Measurements from ENCODE around the gene ARNT2.
A peak's percentile ranks its signal among the peaks of the same experiment; 100 is the strongest.

Gene ARNT2

GRCh38 chr15:80579611-80580010 is 175.4 kb downstream of the ARNT2 start:
- no peak for TF ChIP-seq GATA1 (IDR thresholded peaks at IDR 0.05; ENCODE audit: low read depth, low read length)
- no peak for TF ChIP-seq POLR2A (IDR thresholded peaks at IDR 0.05; ENCODE audit: low read length)
- DNase-seq, result no peak

DNA sequence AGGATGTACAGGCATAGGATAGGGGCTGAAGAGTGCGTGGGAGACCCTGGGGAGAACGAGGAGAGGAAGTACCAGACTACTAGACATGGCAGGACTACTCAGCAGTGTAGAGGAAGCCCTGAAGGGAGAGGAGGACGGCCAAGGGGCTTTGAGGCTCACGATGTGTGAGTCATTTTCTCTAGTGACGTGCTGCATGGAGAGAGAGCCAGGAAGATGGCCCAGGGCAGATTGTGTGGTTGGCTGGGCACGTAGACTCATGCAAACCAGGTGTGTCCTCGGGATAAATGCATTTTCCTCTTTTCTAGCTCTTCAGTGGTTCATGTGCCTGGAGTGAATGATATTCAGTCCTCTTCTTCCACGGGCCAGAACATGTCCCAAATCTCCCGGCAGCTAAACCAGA is 175.9 kb downstream of the ARNT2 start:
- TF ChIP-seq POLR2A (IDR thresholded peaks at IDR 0.05; ENCODE audit: low read length), result no peak

DNA sequence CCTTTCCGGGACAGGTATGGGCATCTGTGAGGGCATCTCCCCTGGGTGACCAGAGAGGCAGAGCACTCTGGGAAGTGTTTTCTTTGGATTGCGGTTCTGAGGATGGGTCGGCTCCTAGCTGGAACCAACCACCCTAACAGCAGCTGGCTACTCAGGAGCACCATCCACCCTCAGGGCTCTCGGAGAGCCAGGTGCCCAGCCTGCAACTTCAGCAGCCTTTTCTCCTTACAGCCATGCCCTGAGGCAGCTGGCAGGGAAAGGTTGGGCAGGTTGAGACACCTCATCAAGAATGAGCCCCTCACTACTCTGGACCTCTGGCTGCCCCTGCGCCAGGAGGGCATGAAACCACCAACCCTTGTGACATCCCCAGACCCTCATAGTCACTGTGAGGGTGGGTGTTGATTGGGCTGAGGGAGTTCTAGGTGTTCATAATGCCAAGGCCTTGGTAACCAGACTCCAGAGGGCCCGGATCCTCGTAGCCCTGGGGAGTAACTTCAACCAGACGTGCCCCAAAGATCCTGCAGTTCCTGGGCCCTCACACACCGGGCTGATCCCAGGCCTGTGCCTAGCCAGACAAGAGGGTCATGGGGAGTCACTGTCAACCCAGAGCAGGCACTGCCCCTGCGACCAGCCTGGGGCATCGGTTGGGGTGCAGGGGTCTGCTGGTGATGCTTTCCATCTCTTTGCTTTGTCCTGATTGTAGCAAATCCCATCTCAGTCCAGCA is 176.5 kb downstream of the ARNT2 start:
- no peak for DNase-seq
- TF ChIP-seq POLR2A (IDR thresholded peaks at IDR 0.05; ENCODE audit: low read length), result no peak

More for the DNA sequence above, 175.9 kb downstream of the ARNT2 start:
- DNase-seq, result no peak

- DNase-seq, result no peak
- TF ChIP-seq POLR2A (IDR thresholded peaks at IDR 0.05; ENCODE audit: low read length), result no peak
- TF ChIP-seq GATA1 (IDR thresholded peaks at IDR 0.05; ENCODE audit: low read depth, low read length), result no peak
Measured at GRCh38 chr15:80581976-80582375, 177.8 kb downstream of the ARNT2 start.

DNA sequence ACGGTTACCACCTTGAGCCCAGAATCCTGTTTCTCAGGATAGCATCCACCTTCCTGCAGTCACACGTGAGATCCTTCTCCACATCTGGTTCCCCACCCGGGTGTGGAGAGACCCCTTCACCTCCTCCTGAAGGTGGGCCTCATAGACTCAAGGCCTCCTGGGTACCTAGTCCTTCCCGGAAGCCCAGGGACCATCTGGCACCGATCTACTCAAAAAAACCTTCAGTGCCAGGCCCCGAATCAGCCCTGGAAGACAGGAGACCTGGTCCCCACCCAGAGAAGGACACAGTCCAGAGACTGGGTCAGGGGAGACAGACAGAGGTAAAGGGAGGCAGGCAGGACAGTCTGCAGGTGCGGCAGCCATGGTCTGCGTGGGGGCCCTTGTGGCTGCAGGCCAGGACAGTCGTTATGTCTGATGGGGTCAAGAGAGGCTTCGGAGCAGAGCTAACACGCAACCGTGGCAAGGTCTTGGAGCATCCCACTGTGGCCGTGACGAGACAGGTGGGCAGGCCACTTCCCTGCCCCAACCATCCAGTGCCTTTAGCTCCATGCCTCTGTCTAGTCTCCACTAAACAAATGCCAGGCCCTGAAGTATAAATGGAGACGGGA is 178.7 kb downstream of the ARNT2 start:
- TF ChIP-seq GATA1 (IDR thresholded peaks at IDR 0.05; ENCODE audit: low read depth, low read length) (no peak), POLR2A (IDR thresholded peaks at IDR 0.05; ENCODE audit: low read length) (no peak)
- no peak for DNase-seq

DNA sequence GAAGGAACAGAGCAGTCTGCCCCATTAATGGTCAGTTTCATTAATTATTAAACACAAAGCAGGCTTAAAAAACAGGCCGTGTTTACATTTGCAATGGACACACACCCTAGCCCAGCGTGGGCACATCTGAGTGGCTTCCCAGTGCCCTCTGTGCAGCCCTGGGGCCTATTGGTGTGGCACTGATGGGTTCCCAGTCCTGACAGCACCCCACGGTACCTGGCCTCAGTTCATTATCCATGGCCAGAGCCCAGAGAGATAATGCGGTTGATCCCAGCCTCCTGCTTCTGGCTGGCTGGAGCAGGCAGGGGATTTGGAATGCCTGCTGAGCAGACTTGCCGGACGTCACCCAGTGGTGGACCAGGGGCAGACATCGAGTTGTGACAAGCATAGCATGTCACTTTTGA is 180.4 kb downstream of the ARNT2 start:
- DNase-seq, result no peak
- TF ChIP-seq GATA1 (IDR thresholded peaks at IDR 0.05; ENCODE audit: low read depth, low read length) (no peak), POLR2A (IDR thresholded peaks at IDR 0.05; ENCODE audit: low read length) (no peak)

- DNase-seq, result no peak
- TF ChIP-seq GATA1 (IDR thresholded peaks at IDR 0.05; ENCODE audit: low read depth, low read length) (no peak), POLR2A (IDR thresholded peaks at IDR 0.05; ENCODE audit: low read length) (no peak)
Measured at GRCh38 chr15:80584973-80585525, 180.9 kb downstream of the ARNT2 start.

DNA sequence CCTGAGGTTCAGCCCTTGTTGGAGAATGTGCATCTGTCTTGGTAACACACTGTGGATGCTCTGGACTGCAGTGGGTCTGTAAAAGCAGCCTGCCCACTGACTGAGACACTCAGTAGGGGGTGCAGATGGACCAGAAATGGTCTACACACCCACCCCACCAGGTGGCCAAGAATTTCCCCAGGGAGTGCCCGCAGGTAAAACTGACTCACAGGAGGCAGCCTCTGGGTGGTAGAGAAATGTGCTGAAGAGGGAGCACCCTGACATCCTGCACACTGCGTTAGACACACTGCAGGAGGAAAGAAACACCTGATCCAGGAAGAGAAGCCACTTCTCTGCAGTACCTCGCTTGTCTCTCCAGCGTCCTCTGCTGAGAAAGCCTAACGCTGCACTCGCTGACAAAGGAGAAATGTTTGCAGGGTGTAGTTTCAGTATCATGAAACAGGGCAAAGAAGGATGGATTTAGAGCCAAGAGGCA is 181.4 kb downstream of the ARNT2 start:
- TF ChIP-seq POLR2A (IDR thresholded peaks at IDR 0.05; ENCODE audit: low read length), result no peak
- no peak for TF ChIP-seq GATA1 (IDR thresholded peaks at IDR 0.05; ENCODE audit: low read depth, low read length)
- DNase-seq, result no peak

GRCh38 chr15:80586161-80586560 is 182.0 kb downstream of the ARNT2 start:
- no peak for DNase-seq

DNA sequence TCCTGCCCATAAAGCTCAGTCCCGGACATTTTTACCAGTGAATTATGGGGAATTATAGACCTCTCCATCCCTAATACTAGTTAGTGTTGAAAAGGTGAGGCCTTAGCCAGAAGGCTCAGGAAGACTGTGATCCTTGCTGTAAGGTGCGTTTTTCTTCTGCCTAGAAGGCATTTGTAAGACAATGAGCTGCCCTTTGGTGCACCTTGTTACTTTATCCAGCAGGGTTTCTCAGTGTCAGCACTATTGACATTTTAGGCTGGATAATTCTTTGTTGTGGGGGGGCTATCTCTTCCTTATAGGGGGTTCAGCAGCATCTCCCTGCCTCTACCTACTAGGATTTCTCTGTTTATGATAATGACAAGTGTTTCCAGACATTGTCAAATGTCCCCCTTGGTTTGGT is 182.8 kb downstream of the ARNT2 start:
- TF ChIP-seq POLR2A (IDR thresholded peaks at IDR 0.05; ENCODE audit: low read length), result no peak
- no peak for TF ChIP-seq GATA1 (IDR thresholded peaks at IDR 0.05; ENCODE audit: low read depth, low read length)
- DNase-seq, result no peak

More at GRCh38 chr15:80586161-80586560, 182.0 kb downstream of the ARNT2 start:
- TF ChIP-seq GATA1 (IDR thresholded peaks at IDR 0.05; ENCODE audit: low read depth, low read length), result no peak
- no peak for TF ChIP-seq POLR2A (IDR thresholded peaks at IDR 0.05; ENCODE audit: low read length)

- TF ChIP-seq POLR2A (IDR thresholded peaks at IDR 0.05; ENCODE audit: low read length), result no peak
- TF ChIP-seq GATA1 (IDR thresholded peaks at IDR 0.05; ENCODE audit: low read depth, low read length), result no peak
- peak in 1 of 2 experiments; percentile 5 for DNase-seq
Measured at GRCh38 chr15:80587816-80588456, 183.8 kb downstream of the ARNT2 start.

GRCh38 chr15:80588801-80589200 is 184.6 kb downstream of the ARNT2 start:
- TF ChIP-seq POLR2A (IDR thresholded peaks at IDR 0.05; ENCODE audit: low read length) (no peak), GATA1 (IDR thresholded peaks at IDR 0.05; ENCODE audit: low read depth, low read length) (no peak)
- DNase-seq, result peak in 1 of 2 experiments; percentile 8

GRCh38 chr15:80590761-80591355 is 186.7 kb downstream of the ARNT2 start:
- no peak for TF ChIP-seq GATA1 (IDR thresholded peaks at IDR 0.05; ENCODE audit: low read depth, low read length)
- TF ChIP-seq POLR2A (IDR thresholded peaks at IDR 0.05; ENCODE audit: low read length), result no peak
- DNase-seq, result no peak

GRCh38 chr15:80591471-80591870 is 187.3 kb downstream of the ARNT2 start:
- TF ChIP-seq POLR2A (IDR thresholded peaks at IDR 0.05; ENCODE audit: low read length) (no peak), GATA1 (IDR thresholded peaks at IDR 0.05; ENCODE audit: low read depth, low read length) (no peak)
- no peak for DNase-seq
